T-helper 9 cell (primary cell): ENCODE data around the gene SH3RF2.

Experiments used
- DNase-seq: peaks from one replicate; pipeline ENCODE4 v3.0.0-alpha.2; 2020

The SH3RF2 gene

DNA sequence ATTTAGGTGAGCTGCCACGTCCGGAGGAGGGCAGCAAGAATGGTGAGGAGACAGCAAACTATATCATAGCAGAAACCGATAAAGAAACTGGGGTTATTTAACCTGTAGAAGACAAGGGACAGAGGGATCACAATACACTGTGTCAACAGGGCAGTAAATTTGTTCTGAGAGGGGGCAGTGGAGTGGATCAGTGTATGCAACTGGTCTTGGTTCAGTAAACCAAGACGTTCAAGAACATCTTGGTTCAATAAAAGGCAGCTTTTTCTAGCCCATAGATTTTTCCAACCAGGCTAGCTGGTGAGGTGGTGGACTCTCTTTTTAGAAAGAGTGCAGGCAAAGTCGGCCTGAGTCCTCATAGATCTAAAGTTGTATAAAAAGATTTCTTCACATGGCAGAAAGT lies 113.7 kb downstream of the SH3RF2 start:
- no peak for DNase-seq

DNA sequence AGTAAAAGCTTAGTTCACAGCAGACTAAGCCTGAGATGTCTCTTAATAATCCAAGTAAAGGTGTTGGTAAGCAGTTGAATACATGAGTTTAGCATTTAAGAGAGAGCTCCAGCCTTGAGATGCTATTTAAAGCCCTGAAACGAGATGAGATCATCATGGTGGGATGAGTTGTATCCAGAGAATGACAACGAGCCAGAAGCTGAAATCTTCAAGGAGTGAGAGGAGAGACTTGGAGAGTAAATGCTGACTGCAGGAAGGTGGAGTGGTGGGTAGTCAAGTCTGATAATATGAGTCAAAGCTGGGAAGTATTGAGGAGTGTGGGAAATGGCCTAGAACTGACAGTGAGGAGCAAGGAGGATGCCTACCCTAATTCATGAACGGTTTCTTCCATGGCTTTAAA lies 115.3 kb downstream of the SH3RF2 start:
- no peak for DNase-seq

DNA sequence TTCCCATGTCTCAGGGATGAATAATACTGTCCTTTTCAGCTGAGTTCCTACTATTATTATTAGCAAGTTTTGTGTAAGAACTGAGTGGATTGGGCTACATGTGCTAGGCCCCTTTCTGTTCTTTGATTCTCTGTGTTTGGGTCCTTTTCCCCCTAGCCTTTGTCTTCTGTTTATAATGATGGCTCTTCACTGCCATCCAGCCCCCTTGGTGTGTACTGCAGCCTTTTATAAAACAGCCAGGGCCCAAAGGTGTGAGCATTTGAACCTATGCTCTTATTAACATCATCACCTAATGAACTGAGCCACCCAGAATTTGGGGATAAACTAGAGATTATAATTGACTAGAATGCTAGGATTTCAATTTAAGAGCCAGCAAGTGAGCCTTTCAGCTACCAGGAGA lies 116.4 kb downstream of the SH3RF2 start:
- no peak for DNase-seq

DNA sequence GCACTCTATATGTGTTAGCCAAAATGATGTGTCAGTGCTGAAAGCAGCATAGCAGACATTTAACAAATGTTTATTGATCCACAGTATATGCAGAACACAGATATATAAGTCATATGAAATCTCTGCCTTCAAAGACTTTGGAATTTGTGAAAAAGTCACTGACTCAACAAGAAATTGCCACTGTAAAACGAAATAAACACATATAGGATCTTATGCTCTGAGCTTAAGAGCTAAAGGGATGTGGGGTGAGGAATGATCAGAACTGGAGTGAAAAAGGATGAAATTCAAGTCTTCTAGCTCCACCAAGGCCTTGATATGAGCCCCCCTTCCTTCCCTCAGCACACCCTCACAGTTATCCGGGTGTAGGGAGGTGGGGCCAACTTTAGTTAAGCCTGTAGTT lies 119.1 kb downstream of the SH3RF2 start:
- no peak for DNase-seq

- DNase-seq: no peak
These were observed 123.3 kb downstream of the SH3RF2 start for GRCh38 chr5:146059460-146060220.

DNA sequence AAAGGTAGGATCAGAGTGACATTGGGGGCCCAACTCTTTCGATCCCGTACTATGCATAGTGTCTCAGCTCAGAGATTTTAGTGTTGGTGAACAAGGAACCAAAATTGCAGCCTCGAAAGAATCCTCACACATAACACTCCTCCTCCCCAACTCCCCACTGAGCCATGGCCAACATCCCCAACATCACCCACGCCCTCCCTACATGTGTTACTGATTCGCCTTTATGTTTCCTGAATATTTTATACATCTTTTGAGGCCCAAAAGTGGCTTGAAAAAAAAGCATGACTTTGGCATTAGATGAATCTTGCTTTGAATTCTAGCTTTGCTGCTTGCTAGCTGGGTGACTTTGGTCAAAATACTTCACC lies 123.8 kb downstream of the SH3RF2 start:
- no peak for DNase-seq

DNA sequence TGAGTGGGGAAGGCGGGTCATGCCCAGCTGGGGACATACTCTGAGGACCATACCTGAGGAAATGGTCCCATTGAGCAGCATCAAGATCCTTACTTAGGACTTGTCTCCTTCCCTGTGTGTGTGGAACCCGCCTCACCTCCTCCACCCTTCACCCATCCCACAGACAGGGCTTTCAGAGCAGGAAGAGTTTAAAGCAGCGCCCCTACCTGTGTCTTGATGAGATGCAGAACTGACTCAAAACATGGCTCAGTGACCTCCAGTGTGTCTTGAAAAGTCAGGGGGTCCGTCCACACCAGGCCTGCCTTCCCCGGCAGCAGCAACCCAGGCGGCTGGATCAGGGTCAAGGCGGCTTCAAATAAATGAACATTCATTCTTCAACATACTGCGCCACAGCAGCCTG lies 130.6 kb downstream of the SH3RF2 start:
- DNase-seq: no peak

GRCh38 chr5:146068206-146068605 lies 131.8 kb downstream of the SH3RF2 start:
- no peak for DNase-seq

GRCh38 chr5:146068977-146069779 lies 132.8 kb downstream of the SH3RF2 start:
- no peak for DNase-seq

DNA sequence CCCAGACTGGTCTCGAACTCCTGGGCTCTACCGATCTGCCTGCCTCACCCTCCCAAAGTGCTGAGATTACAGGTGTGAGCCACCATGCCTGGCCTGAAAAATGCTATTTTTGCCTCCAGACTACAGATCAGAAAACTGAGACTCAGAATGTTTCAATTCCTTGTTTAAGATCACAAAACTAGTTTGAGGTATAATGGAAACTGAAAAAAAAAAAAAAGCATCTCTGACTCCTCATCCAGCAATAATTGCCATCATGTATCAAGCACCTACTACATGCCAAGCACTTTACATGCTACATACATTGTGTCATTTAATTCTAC lies 133.4 kb downstream of the SH3RF2 start:
- no peak for DNase-seq

GRCh38 chr5:146070746-146071145 lies 134.4 kb downstream of the SH3RF2 start:
- no peak for DNase-seq

DNA sequence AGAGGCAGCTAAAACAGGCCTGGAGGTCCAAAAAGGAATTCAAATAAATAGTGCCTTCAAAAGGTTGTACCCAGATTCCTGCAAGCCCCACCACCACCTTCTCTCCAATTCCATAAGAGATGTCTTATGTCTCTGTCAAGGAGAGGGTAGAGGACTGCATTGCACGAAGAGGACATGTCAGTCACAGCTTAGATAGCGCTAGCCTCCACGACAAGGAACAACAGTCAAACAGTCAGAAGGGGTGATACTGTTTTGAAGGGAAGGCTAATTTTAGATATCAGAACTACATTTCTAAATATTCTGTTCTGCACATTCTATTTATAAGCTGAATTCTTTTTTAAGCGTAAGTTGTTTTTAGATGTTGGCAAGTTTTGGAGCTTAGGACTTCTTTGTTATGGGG lies 134.8 kb downstream of the SH3RF2 start:
- DNase-seq: no peak

DNA sequence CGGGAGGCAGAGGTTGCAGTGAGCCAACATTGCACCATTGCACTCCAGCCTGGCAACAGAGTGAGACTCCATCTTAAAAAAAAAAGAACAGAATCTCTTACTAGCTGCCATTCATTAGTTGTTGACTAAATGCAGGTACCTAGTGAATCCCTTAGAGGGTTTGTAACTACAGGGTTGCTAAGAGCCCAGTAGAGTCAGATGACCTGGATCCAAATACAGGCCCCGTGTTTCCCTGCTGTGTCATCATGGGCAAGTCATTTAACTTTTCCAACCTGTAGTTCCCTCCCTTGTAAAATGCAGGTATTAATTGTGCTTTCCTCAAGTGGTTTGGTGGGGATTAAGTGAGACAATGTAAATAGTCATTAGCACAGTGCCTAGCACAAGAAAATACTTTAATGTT lies 136.2 kb downstream of the SH3RF2 start:
- no peak for DNase-seq

- no peak for DNase-seq
These were observed 137.0 kb downstream of the SH3RF2 start for GRCh38 chr5:146073239-146073900.

GRCh38 chr5:146076028-146076427 lies 139.7 kb downstream of the SH3RF2 start:
- no peak for DNase-seq

DNA sequence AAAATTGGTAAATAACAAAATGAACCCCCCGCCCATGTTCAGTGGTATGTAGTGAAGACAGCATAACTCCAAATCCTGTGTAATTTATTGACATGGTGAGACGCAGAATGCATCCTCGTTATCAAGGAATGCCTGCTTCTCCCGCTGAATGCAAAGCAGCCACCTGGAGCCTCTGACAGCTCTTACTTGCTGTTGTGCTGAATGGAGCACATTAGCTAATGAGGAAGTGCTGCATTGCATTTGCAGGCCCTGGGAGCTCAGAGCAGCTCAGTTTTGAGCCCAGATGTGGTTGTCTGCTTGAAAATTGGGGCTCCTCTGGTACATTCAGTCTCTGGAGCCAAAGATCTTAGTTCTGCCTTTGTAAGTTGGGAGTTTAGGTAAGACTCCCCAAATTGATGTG lies 140.1 kb downstream of the SH3RF2 start:
- DNase-seq: no peak

DNA sequence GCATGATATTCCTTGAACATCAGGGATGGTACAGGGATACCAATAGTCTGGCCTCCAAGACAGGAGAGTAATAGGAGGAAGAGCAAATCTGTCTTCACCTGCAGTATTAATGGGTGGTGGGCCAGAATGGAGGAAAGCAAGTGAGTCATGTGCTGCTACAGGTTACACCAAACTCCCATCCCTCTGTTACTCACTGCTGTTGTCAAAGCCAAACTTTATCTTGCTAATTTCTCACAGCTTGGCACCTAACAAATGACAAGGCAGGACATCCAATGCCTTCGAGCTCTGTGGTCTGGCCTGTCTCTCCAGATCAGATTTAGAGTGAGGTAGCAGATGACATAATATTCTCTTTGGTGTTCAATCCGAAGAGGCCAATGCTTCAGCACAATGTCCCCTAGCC lies 142.2 kb downstream of the SH3RF2 start:
- DNase-seq: no peak

DNA sequence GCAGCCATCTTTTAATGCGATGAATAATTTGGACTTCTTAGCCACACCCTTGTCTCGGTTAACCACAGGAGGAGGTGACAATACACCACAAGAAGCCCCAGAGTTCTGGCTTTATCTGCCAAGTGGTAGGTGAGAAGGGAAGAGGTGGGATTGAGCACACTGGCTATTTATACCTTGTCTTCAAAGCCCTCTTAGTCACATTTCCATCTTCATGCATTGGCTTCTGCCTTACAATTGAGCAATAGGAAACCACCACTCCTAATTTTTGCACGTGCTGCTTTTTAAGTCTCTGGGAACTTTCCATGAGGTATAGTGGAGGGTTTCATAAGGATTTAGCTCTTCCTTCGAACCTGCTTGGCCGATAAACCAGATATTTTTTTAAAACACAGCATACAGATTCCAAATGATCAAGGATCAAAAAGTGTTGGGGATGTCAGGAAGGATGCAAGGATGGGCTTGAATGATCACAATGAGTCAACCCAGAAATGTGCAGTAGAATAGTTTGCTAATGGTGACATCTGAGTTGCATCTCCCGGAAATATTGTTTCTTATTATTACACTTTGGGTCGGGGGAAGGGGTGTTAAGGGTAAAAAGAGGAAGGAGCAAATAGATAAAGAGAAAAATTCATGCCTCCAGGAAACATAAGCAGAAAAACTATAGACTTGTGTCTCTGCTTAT lies 143.5 kb downstream of the SH3RF2 start:
- DNase-seq: no peak

DNA sequence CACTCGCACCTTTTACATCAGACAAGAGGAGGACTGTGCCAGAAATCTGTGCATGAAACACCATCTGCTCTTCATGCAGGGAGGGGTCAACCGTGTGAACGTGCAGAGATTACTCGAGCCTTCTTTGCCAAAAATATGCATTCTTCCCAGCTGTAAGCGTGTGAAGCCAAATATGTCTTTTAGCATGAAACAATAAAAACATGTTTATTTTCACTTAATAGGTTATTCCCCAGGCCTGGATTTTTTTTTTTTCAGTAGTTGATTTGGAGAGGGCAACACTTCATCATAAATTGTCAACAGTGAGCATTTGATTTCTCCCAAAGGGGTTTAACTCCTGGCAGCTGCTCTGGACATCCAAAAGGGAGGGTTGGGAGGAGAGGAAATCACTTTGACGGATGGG lies 145.2 kb downstream of the SH3RF2 start:
- no peak for DNase-seq

GRCh38 chr5:146082798-146083197 lies 146.4 kb downstream of the SH3RF2 start:
- DNase-seq: no peak

- no peak for DNase-seq
These were observed 148.0 kb downstream of the SH3RF2 start for GRCh38 chr5:146084376-146084775.

- DNase-seq: no peak
These were observed 151.7 kb downstream of the SH3RF2 start for GRCh38 chr5:146088098-146088497.

DNA sequence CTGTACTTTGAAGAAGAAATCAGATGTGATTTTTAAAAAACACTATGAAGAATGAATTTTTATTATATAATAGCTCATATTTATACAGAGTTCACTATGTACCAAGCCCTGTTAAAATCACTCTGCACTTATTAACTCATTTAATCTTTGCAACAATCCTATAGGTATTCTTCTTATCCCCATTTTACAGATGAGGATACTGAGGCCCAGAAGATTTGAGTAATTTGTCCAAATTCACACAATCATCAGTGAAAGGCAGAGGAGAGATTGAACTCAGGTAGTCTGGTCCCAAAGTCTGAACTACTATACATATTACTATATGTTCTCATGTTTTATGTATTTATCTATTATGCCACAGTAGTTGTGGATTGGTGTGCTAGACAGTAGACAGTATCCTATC lies 152.9 kb downstream of the SH3RF2 start:
- DNase-seq: no peak

- no peak for DNase-seq
These were observed 155.5 kb downstream of the SH3RF2 start for GRCh38 chr5:146091881-146092280.
